Testis (tissue), 2 donors: ENCODE results near the gene HECTD4.

Source experiments
- CTCF ChIP-seq, 3 experiments: fragments of 450-650 bp in 2 of 3; fragments of 200-600 bp in 1 of 3; sonication (generic) in 1 of 3; IDR thresholded peaks; one replicate each; pipeline ENCODE4 v1.5.1; 2016 to 2019; ENCODE audit warnings: antibody characterized with exemption in 3 of 3, mild to moderate bottlenecking in 2 of 3, moderate library complexity in 1 of 3
- POLR2A ChIP-seq: fragments of 450-650 bp; IDR thresholded peaks from one replicate; pipeline ENCODE4 v1.6.1; 2017; ENCODE audit warnings: antibody characterized with exemption, mild to moderate bottlenecking, moderate library complexity

DNA sequence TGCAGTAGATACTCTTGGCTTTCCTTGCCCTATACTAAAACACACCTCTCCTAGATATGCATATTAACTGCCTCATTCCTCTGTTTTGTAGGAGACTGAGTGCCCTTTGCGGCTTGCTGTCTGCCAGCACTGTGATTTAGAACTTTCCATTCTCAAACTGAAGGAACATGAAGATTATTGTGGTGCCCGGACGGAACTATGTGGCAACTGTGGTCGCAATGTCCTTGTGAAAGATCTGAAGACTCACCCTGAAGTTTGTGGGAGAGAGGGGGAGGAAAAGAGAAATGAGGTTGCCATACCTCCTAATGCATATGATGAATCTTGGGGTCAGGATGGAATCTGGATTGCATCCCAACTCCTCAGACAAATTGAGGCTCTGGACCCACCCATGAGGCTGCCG is 241.5 kb downstream of the HECTD4 start:
- TF ChIP-seq CTCF (IDR thresholded peaks at IDR 0.05) (no peak), POLR2A (no peak)
